ENCODE measurements around the gene TBL1X.

GRCh38 chrX:9676738-9677097 is 211.9 kb downstream of the TBL1X start:
- TF ChIP-seq CTCF (IDR thresholded peaks at IDR 0.05) (no peak), POLR2A (IDR thresholded peaks at IDR 0.05) (no peak)
